Aorta (tissue), 5 donors: ENCODE measurements around the gene FAM98A. TPM values are rescaled to one million over a fixed set of nuclear protein-coding genes. Genes with fewer than 3 reads are reported as not detected.
A peak's percentile ranks its signal among the peaks of the same experiment; 100 is the strongest.

ENCODE experiments used
- ATAC-seq: fragments of 200-7000 bp; cut with Tn5 transposase; one replicate; pipeline ENCODE4 v1.9.1; 2022; ENCODE audit warnings: moderate library complexity; ENCODE audit not compliant: low FRiP score
- DNase-seq, 2 donors: peaks; one replicate each; pipeline ENCODE4 v3.0.0-alpha.2; 2020
- H3K27ac ChIP-seq, 2 donors: one replicate each; pipeline ENCODE4 v1.5.1; 2013; ENCODE audit warnings: low read length in 2 of 2, mild to moderate bottlenecking in 2 of 2, moderate library complexity in 2 of 2, control low read depth in 1 of 2, inconsistent platforms in 1 of 2, low read depth in 1 of 2
- H3K27me3 ChIP-seq, 2 donors: one replicate each; pipeline ENCODE4 v1.6.1; 2013; ENCODE audit warnings: control low read depth in 1 of 2, low read length in 1 of 2, mild to moderate bottlenecking in 1 of 2, moderate library complexity in 1 of 2; ENCODE audit not compliant: insufficient read depth in 2 of 2, control insufficient read depth in 1 of 2
- H3K36me3 ChIP-seq, 2 donors: one replicate each; pipeline ENCODE4 v1.6.1; 2013; ENCODE audit warnings: control low read depth in 1 of 2, low read length in 1 of 2, mild to moderate bottlenecking in 1 of 2; ENCODE audit not compliant: insufficient read depth in 2 of 2, control insufficient read depth in 1 of 2
- H3K4me1 ChIP-seq, 2 donors: one replicate each; pipeline ENCODE4 v1.6.1; 2013; ENCODE audit warnings: low read length in 2 of 2, control low read depth in 1 of 2, mild to moderate bottlenecking in 1 of 2, moderate library complexity in 1 of 2; ENCODE audit not compliant: insufficient read depth in 2 of 2, control insufficient read depth in 1 of 2
- H3K4me3 ChIP-seq, 2 donors: one replicate each; pipeline ENCODE4 v1.5.1; 2013; ENCODE audit warnings: low read length in 2 of 2, control low read depth in 1 of 2, mild to moderate bottlenecking in 1 of 2
- H3K9me3 ChIP-seq: one replicate; pipeline ENCODE4 v1.6.1; 2013; ENCODE audit warnings: mild to moderate bottlenecking, low read length; ENCODE audit not compliant: control insufficient read depth
- WGBS, 2 donors: extraction: QIAGEN DNeasy Blood & Tissue Kit; methylation state at CpG; one replicate each; pipeline ENCODE4 v1.1.7; 2013; 5-methylcytosine and 5-hydroxymethylcytosine counted together
- intact Hi-C, 2 donors: fragments of 100-400 bp; cut with DNase I; formaldehyde crosslinking; loops; one replicate each; pipeline versions ENCODE4 v1.14.2 to v1.15.0; 2022
- polyA plus RNA-seq, 2 donors: library from polyadenylated mRNA; stranded (reverse); fragments of 200-250 nt; gene quantifications; one replicate each; pipeline ENCODE4 v1.2.3, GENCODE V29; 2013
- total RNA-seq, 2 donors: library from RNA; stranded (reverse); fragmentation: NEBNext Ultra II Directional; extraction: Animal tissue kit (Norgen Biotek cat#: 25700); gene quantifications; one replicate each; pipeline ENCODE4 v1.2.1, GENCODE V29; 2021
- donor health status: healthy with polysubstance abuse.
- donor health status: Bipolar disorder and iron deficiency.
- donor health status: DM: no; HTN: no; CAD: no.
- donor health status: DM: no; HTN: no; CAD: no.
- donor health status: DM: yes; HTN: yes; CAD: no.

The FAM98A gene
- total and polyA plus RNA-seq, 4 donors: 18.9 to 57.2 (median 35.6) TPM

DNA sequence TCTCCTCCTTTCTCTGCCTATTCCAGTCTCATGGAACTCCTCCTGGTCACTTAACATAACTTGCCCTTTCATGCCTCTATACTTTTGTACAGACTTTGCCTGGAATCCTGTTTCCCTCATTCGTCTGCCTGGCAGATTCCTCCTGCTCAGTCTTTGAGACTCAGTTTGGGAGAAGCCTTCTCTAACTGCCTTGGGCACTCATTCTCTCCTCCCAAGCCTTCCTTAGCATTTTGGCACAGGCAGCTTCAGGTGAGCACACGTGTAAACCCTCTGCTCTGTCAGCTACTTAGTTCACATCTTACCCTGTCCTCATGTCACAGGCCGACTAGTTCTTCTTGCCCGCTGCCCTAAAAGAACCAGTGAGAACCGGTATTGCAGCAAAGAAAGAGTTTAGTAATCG is 6.0 kb upstream of the FAM98A start:
- Histone ChIP-seq H3K9me3 (no peaks in the 10 kb centered on the region), H3K4me1 (no peaks in the 10 kb centered on the region), H3K4me3 (no peak overlapping the region), H3K27ac (no peak overlapping the region), H3K36me3 (no peaks in the 10 kb centered on the region), H3K27me3 (no peaks in the 10 kb centered on the region)
- intact Hi-C loops: no loop called here
- DNase-seq (no peak), ATAC-seq (no peak)
- WGBS, 2 donors: 50 to 59% methylated on average over 6 of the region's 6 CpGs

DNA sequence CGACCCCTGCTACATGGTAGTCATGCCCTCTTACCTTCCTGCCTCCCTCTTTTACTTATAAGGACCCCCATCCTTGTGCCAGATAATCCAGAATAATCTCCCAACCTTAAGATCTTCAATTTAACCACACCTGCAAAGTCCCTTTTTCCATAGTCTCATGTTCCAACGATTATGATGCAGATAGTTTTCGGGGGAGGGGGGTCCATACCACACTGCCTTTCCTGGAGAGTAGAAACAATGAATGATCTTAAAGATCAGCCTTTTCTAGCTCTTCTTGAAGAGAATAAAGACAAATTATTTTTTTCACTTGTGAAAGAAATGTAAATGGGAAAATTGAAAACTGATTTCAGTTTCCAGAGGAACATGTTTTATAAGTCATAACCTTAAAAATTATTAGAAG is 4.3 kb upstream of the FAM98A start:
- Histone ChIP-seq H3K4me3 (no peak overlapping the region), H3K9me3 (no peaks in the 10 kb centered on the region), H3K27me3 (no peaks in the 10 kb centered on the region), H3K27ac (no peak overlapping the region), H3K36me3 (no peaks in the 10 kb centered on the region), H3K4me1 (no peaks in the 10 kb centered on the region)
- intact Hi-C loops: no loop called here
- WGBS, 2 donors: 82% methylated on average over 3 of the region's 3 CpGs
- ATAC-seq: no peak
- DNase-seq: no peak

DNA sequence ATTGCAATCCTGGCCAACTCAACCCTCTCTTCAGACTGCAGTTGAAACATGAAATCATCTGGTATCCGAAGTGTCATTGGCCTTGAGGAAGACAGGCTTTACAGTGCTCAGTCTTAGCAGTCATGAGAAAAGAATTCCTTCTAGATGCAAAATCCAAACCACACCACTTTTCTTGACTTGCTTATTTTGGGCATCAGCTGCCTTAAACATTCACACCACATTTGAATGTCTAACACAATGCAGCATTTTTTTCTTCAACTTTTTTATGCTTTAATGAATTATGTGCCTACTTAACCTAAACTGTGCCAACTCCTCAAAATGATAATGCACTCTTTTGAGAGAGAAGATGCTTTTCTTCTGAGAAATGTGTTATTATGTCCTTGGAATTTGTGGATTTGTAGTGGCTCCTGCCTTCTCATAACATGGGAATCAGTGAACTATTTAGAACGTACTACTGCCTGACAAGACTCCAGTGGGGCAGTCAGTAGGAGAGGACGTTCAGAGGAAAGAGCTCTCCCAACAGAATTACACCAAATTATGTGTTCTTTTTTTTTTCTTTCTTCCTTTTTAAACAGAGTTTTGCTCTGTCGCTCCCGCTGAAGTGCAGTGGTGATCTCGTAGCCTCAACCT is 3.2 kb upstream of the FAM98A start:
- H3K4me1 ChIP-seq: peaks cover 0 to 3% of the 10 kb centered on the region in 2 donors
- H3K9me3 ChIP-seq: no peaks in the 10 kb centered on the region
- no peaks in the 10 kb centered on the region for H3K27me3 ChIP-seq
- intact Hi-C loops: no loop called here
- WGBS, 2 donors: 81 to 83% methylated on average over 6 of the region's 6 CpGs
- no peak overlapping the region for H3K27ac ChIP-seq
- no peak for DNase-seq
- no peak for ATAC-seq
- no peak overlapping the region for H3K4me3 ChIP-seq
- no peaks in the 10 kb centered on the region for H3K36me3 ChIP-seq

DNA sequence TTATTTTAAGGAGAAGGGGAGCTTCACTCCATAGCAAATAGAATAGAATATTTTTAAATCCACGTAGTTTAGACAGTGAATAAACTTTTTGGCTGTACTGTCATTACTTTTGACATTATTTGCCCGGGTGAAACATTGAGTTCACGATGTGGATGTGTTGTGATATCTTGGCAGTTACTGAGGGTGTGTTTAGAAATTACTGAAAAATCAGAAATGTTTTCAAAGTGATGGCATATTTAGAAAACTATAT is 769 bp upstream of the FAM98A start:
- Histone ChIP-seq H3K4me1 (peaks cover 0 to 5% of the 10 kb centered on the region in 2 donors), H3K36me3 (no peaks in the 10 kb centered on the region), H3K27me3 (no peaks in the 10 kb centered on the region), H3K4me3 (peak overlapping the region; percentile 49 to 67), H3K9me3 (no peaks in the 10 kb centered on the region), H3K27ac (peak overlapping the region in 1 of 2 donors; percentile 85)
- intact Hi-C loops: no loop called here
- 1 to 2% methylated on average over 3 of the region's 3 CpGs for WGBS, 2 donors
- no peak for ATAC-seq
- no peak for DNase-seq

DNA sequence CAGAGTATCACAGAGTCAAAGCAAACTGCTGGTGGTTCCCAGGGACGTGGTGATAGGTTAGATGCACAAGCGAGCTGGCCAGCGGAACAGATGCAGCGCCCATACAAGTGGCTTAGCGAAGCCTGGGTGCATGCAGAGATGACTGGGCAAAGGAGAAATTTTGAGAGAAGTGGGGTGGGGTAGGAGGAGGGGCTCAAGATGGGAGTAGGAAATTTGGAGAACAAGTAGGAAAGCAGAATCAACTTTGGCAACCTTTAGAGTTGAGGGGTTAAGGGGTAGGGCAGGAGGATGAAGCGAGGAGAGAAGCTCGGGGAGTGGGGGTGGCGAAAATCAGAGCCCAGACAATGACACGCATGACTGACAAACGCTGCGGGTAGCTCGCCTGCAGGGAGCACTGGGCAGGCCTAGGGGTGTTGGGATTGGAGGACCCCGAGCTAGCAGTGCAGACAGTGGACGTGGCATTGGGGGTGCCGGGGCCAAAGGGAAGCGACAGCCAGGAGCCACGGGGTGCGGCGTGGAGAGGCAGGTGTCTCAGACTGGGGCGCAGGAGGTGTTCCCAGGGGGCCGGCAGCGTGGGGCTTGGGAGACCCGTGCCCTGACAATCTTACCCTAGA is 431 bp downstream of the FAM98A start:
- DNase-seq (peak; percentile 64 to 81), ATAC-seq (peak; percentile 65)
- H3K27me3 ChIP-seq: no peaks in the 10 kb centered on the region
- intact Hi-C loops: no loop called here
- 0 to 1% methylated on average over 23 of the region's 23 CpGs for WGBS, 2 donors
- no peaks in the 10 kb centered on the region for H3K36me3 ChIP-seq
- peak overlapping the region; percentile 36 to 85 for H3K4me3 ChIP-seq
- H3K27ac ChIP-seq: peak overlapping the region; percentile 62 to 70
- no peaks in the 10 kb centered on the region for H3K9me3 ChIP-seq
- H3K4me1 ChIP-seq: peaks cover 0 to 5% of the 10 kb centered on the region in 2 donors

DNA sequence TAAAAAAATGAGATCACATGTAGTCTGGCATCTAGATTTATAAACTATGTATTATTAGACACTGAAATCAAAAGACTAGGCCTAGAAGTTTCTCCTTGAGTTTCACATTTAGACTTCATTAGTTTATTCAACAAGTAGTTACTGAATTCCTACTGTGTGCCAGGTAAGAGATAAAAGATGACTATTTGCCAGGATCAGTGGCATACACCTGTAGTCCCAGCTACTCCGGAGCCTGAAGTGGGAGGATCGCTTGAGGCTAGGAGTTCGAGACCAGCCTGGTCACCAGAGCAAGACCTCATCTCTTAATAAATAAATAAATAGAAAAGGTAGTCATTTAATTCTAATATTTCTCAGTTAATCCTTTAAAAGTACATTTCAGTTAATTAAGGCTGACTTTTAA is 2.1 kb downstream of the FAM98A start:
- Histone ChIP-seq H3K4me1 (peaks cover 0 to 5% of the 10 kb centered on the region in 2 donors), H3K27me3 (no peaks in the 10 kb centered on the region), H3K4me3 (no peak overlapping the region), H3K9me3 (no peaks in the 10 kb centered on the region), H3K27ac (no peak overlapping the region), H3K36me3 (peaks cover 0 to 3% of the 10 kb centered on the region in 2 donors)
- no peak for ATAC-seq
- DNase-seq: no peak
- intact Hi-C loops: no loop called here
- WGBS, 2 donors: 64 to 75% methylated on average over 3 of the region's 3 CpGs

DNA sequence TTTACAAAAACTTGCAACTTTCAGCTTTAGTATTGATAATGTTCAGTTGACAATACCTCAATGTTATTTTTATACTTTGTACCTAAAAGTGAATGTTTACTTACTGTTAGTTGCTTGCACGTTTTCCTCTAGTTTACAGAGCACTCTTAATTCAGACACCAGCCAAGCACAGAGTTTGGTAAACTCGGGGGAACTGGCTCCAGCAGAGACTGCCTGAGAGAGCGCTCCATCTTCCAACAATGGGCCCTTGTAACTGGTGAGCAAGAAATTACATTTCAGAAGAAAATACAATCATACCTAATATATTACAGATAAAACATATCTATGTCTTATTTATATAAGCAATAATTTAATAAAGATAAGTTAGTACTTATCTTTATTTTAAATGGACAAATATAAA is 3.7 kb downstream of the FAM98A start:
- WGBS, 2 donors: 32 to 33% methylated on average over 3 of the region's 3 CpGs
- no peak overlapping the region for H3K4me3 ChIP-seq
- no peaks in the 10 kb centered on the region for H3K9me3 ChIP-seq
- no peak for DNase-seq
- no peaks in the 10 kb centered on the region for H3K27me3 ChIP-seq
- no peak overlapping the region for H3K27ac ChIP-seq
- ATAC-seq: no peak
- intact Hi-C loops: no loop called here
- peaks cover 0 to 5% of the 10 kb centered on the region in 2 donors for H3K4me1 ChIP-seq
- H3K36me3 ChIP-seq: peaks cover 0 to 3% of the 10 kb centered on the region in 2 donors

DNA sequence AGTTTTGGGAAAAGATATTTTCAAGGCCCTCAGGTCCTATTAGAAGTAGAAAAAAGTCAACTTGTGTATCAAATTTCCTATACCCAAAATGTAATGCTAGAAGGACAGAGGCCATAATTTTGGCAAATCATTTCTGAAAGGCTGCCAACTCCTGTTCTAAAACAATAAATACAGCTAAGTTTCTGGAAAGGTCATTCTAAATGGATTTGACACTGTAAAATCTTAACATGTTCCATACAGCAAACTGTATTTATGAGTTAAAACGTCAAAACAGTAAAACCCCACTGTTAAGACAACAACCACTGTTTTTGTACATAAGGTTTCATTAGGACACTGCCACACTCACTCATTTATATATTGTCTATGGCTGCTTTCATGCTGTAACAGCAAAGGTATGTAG is 9.7 kb downstream of the FAM98A start:
- H3K27ac ChIP-seq: no peak overlapping the region
- no peak overlapping the region for H3K4me3 ChIP-seq
- DNase-seq (no peak), ATAC-seq (no peak)
- H3K36me3 ChIP-seq: peaks cover 0 to 5% of the 10 kb centered on the region in 2 donors
- H3K4me1 ChIP-seq: peaks cover 0 to 7% of the 10 kb centered on the region in 2 donors
- no peaks in the 10 kb centered on the region for H3K27me3 ChIP-seq
- no peaks in the 10 kb centered on the region for H3K9me3 ChIP-seq
- 3 to 4% methylated on average over 1 of the region's 1 CpG for WGBS, 2 donors
- intact Hi-C loops: loop anchor here (5.0 to 10.0 kb wide), 3 partner anchors 205 to 817 kb away; no protein-coding TSS in a partner anchor

DNA sequence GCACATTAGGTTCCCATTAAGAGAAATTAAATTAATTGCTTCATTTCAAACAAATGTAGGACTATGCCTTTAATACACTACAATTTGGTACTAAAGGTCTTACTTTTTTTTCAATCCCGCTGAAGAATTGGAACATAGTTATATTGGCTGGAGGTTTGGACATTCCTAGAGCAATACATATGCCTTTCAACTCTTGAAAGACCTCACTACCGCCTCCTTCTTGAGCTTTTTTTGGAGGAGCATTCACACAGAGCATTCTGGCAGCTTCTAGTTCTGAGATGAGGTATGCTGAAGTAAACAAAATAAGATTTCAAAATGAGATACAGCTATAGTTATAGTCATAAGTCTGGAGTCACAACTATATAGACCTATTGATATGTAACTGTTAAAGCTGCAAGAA is 10.9 kb downstream of the FAM98A start:
- no peaks in the 10 kb centered on the region for H3K9me3 ChIP-seq
- H3K27me3 ChIP-seq: no peaks in the 10 kb centered on the region
- H3K4me1 ChIP-seq: peaks cover 0 to 7% of the 10 kb centered on the region in 2 donors
- ATAC-seq (no peak), DNase-seq (no peak)
- peaks cover 0 to 5% of the 10 kb centered on the region in 2 donors for H3K36me3 ChIP-seq
- intact Hi-C loops: loop anchor here (5.0 to 10.0 kb wide), 3 partner anchors 203 to 816 kb away; no protein-coding TSS in a partner anchor
- H3K27ac ChIP-seq: no peak overlapping the region
- 4 to 7% methylated on average over 2 of the region's 2 CpGs for WGBS, 2 donors
- H3K4me3 ChIP-seq: no peak overlapping the region
